ENCODE data around the gene SOS2. TPM values are rescaled to one million over a fixed set of nuclear protein-coding genes. Genes with fewer than 3 reads are reported as not detected.

The SOS2 gene
- total RNA-seq, 4 donors from 2014 or later = 40.1 to 59.8 (median 46.7) TPM

- H3K27ac ChIP-seq (replicated peaks in 1 of 4) = peak overlapping the region; percentile 94 to 98 (median 96)
- intact Hi-C loops (cut with DNase I) = no loop called here
- no peaks in the 10 kb centered on the region for H3K27me3 ChIP-seq
- peak overlapping the region; percentile 70 to 83 (median 76) for H3K4me3 ChIP-seq
- peaks cover 32 to 62% (median 61%) of the 10 kb centered on the region in 4 donors for H3K4me1 ChIP-seq
- no peak for DNase-seq (ENCODE audit: extremely low spot score)
- no peaks in the 10 kb centered on the region for H3K36me3 ChIP-seq
- no peaks in the 10 kb centered on the region for H3K9me3 ChIP-seq
- WGBS = 0% methylated on average over 19 of the region's 64 CpGs
- TF ChIP-seq POLR2AphosphoS5 (IDR thresholded peaks at IDR 0.05) (peak; percentile 17 to 27), POLR2A (IDR thresholded peaks at IDR 0.05; ENCODE audit: low read depth) (no peak), EP300 (IDR thresholded peaks at IDR 0.05) (no peak)
These were observed 490 bp downstream of the SOS2 start for GRCh38 chr14:50230701-50231474.

DNA sequence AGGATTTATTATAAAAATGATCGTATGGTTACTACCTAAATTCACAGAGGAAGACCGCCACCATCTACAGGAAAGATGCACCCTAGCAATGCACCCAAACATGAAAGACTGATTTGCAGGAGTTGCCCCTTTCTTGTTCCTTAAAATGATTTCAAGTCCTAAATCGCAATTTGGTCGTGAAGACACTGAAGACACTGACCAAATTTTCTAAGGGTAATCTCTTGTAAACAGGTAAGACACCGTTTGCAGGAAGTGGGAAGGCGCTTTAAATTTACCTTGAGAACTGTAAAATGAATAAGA, 1.0 kb downstream of the SOS2 start:
- Histone ChIP-seq H3K36me3 (no peaks in the 10 kb centered on the region), H3K27me3 (no peaks in the 10 kb centered on the region), H3K9me3 (no peaks in the 10 kb centered on the region), H3K4me3 (peak overlapping the region; percentile 70 to 83 (median 76)), H3K27ac (replicated peaks in 1 of 4) (peak overlapping the region; percentile 94 to 98 (median 96)), H3K4me1 (peaks cover 37 to 68% (median 67%) of the 10 kb centered on the region in 4 donors)
- TF ChIP-seq POLR2A (IDR thresholded peaks at IDR 0.05; ENCODE audit: low read depth) (no peak), POLR2AphosphoS5 (IDR thresholded peaks at IDR 0.05) (no peak), EP300 (IDR thresholded peaks at IDR 0.05) (no peak)
- WGBS = 3% methylated on average over 6 of the region's 6 CpGs
- DNase-seq (ENCODE audit: extremely low spot score) = no peak
- intact Hi-C loops (cut with DNase I) = no loop called here

DNA sequence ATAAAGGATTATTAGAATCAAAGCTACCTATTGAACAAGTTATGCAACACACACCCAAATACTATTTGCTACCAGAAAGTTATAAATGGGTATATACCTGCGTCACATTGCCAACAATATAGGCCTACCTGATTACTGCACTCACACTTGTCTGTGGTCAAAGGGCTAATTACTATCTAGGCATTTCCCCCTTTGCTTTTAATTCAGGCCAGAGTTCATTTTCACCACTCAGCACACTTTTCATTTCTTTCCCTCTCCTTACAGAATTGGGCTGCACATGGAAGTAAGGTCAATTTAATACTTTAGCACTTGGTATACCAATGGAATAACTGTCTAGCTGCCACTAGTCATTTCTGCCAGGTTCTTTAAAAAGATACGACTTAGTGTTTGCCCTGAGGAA, 1.7 kb downstream of the SOS2 start:
- Histone ChIP-seq H3K4me3 (peak overlapping the region; percentile 70 to 83 (median 76)), H3K9me3 (no peaks in the 10 kb centered on the region), H3K4me1 (peaks cover 44 to 74% (median 73%) of the 10 kb centered on the region in 4 donors), H3K27me3 (no peaks in the 10 kb centered on the region), H3K27ac (replicated peaks in 1 of 4) (peak overlapping the region; percentile 94 to 98 (median 96)), H3K36me3 (no peaks in the 10 kb centered on the region)
- 46% methylated on average over 2 of the region's 2 CpGs for WGBS
- intact Hi-C loops (cut with DNase I) = no loop called here
- TF ChIP-seq EP300 (IDR thresholded peaks at IDR 0.05) = no peak
- DNase-seq (ENCODE audit: extremely low spot score) = no peak

DNA sequence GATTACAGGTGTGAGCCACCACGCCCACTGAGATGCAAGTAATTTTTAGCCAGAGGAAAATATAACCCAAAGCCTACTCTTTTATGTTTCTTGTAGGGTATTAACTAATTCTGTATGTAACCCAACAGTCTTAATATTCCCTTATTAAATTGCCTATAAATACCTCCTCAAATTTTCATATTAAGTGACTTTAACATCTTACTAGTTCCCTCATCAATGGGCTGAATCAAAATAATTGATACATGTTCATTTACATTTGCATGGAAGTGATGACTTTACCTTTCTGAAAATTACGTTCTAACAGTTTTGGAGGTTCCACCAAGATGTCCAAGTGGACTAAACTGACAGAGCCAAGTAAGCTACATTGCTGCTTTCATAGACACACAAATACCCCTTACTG, 3.1 kb downstream of the SOS2 start:
- H3K4me1 ChIP-seq = peaks cover 44 to 84% (median 80%) of the 10 kb centered on the region in 4 donors
- TF ChIP-seq CTCF (IDR thresholded peaks at IDR 0.05) (no peak), POLR2AphosphoS5 (IDR thresholded peaks at IDR 0.05) (no peak), EP300 (IDR thresholded peaks at IDR 0.05) (no peak)
- H3K36me3 ChIP-seq = no peaks in the 10 kb centered on the region
- H3K27ac ChIP-seq (replicated peaks in 1 of 4) = no peak overlapping the region
- no peaks in the 10 kb centered on the region for H3K27me3 ChIP-seq
- no peak for DNase-seq (ENCODE audit: extremely low spot score)
- H3K4me3 ChIP-seq = no peak overlapping the region
- intact Hi-C loops (cut with DNase I) = no loop called here
- no peaks in the 10 kb centered on the region for H3K9me3 ChIP-seq
- 98% methylated on average over 2 of the region's 2 CpGs for WGBS

DNA sequence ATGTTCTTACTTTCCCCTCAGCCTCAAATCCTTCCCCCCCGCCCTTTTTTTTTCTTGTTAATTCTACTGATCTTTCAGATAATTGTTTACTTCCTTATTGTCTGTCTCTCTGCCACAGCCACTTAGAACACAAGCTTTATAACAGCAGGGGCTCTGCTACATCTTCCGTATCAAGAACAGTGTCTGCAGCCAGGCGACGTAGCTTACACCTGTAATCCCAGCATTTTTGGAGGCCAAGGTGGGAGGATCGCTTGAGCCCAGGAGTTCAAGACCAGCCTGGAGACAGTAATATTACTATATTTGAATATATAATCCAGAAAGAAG, 5.4 kb downstream of the SOS2 start:
- TF ChIP-seq POLR2A (IDR thresholded peaks at IDR 0.05; ENCODE audit: low read depth) = no peak
- TF ChIP-seq POLR2AphosphoS5 (IDR thresholded peaks at IDR 0.05) = no peak
- TF ChIP-seq CTCF (IDR thresholded peaks at IDR 0.05) = no peak
- TF ChIP-seq EP300 (IDR thresholded peaks at IDR 0.05) = no peak
- 61% methylated on average over 5 of the region's 5 CpGs for WGBS
- H3K27me3 ChIP-seq = no peaks in the 10 kb centered on the region
- peaks cover 56 to 91% (median 86%) of the 10 kb centered on the region in 4 donors for H3K4me1 ChIP-seq
- H3K4me3 ChIP-seq = peak overlapping the region in 3 of 4 donors; percentile 5 to 17 (median 16)
- H3K27ac ChIP-seq (replicated peaks in 1 of 4) = peak overlapping the region; percentile 71 to 74 (median 71)
- H3K9me3 ChIP-seq = no peaks in the 10 kb centered on the region
- H3K36me3 ChIP-seq = no peaks in the 10 kb centered on the region
- intact Hi-C loops (cut with DNase I) = no loop called here
- no peak for DNase-seq (ENCODE audit: extremely low spot score)

GRCh38 chr14:50225067-50225973, 6.1 kb downstream of the SOS2 start:
- intact Hi-C loops (cut with DNase I) = no loop called here
- H3K27me3 ChIP-seq = no peaks in the 10 kb centered on the region
- peak overlapping the region in 3 of 4 donors; percentile 5 to 17 (median 16) for H3K4me3 ChIP-seq
- no peaks in the 10 kb centered on the region for H3K36me3 ChIP-seq
- TF ChIP-seq EP300 (IDR thresholded peaks at IDR 0.05) = no peak
- peak; percentile 20 to 53 for TF ChIP-seq POLR2AphosphoS5 (IDR thresholded peaks at IDR 0.05)
- WGBS = 33% methylated on average over 5 of the region's 5 CpGs
- H3K9me3 ChIP-seq = no peaks in the 10 kb centered on the region
- DNase-seq (ENCODE audit: extremely low spot score) = no peak
- peaks cover 62 to 98% (median 92%) of the 10 kb centered on the region in 4 donors for H3K4me1 ChIP-seq
- peak overlapping the region; percentile 71 to 74 (median 71) for H3K27ac ChIP-seq (replicated peaks in 1 of 4)

Measured in esophagus muscularis mucosa (tissue), 4 donors.